Astrocyte (in vitro differentiated cells and primary cell): Measurements from ENCODE around the gene TYRP1. TPM values are rescaled to one million over a fixed set of nuclear protein-coding genes. Genes with fewer than 3 reads are reported as not detected.

Source experiments
- DNase-seq: peaks from one replicate; pipeline ENCODE4 v3.0.0-alpha.2; 2010; ENCODE audit warnings: low read depth
- FAIRE-seq: peaks from 2 replicates; lab custom pipeline; 2011; peaks lifted over from hg19 to GRCh38; lab: Jason Lieb, UNC
- H2AFZ ChIP-seq: 2 replicates; pipeline ENCODE4 v1.6.0; 2012; ENCODE audit warnings: low read depth, low read length, inconsistent platforms
- H3K27ac ChIP-seq: 2 replicates; pipeline ENCODE4 v1.5.1; 2011; ENCODE audit warnings: low read depth, low read length, inconsistent platforms
- H3K27me3 ChIP-seq: 2 replicates; pipeline ENCODE4 v1.6.0; 2011; ENCODE audit warnings: low read length, inconsistent platforms; ENCODE audit not compliant: insufficient read depth
- H3K36me3 ChIP-seq: 2 replicates; pipeline ENCODE4 v1.5.1; 2011; ENCODE audit warnings: low read length, inconsistent platforms; ENCODE audit not compliant: insufficient read depth
- H3K4me1 ChIP-seq: 2 replicates; pipeline ENCODE4 v1.5.1; 2011; ENCODE audit warnings: low read length, inconsistent platforms; ENCODE audit not compliant: insufficient read depth
- H3K4me2 ChIP-seq: 2 replicates; pipeline ENCODE4 v1.6.0; 2012; ENCODE audit warnings: low read length, inconsistent platforms
- H3K4me3 ChIP-seq: 2 replicates; pipeline ENCODE4 v1.5.1; 2011; ENCODE audit warnings: low read depth, mild to moderate bottlenecking, low read length, inconsistent platforms; ENCODE audit not compliant: insufficient read depth
- H3K79me2 ChIP-seq: 2 replicates; pipeline ENCODE4 v1.6.0; 2012; ENCODE audit warnings: mild to moderate bottlenecking, low read length, inconsistent platforms; ENCODE audit not compliant: insufficient read depth
- H3K9ac ChIP-seq: 2 replicates; pipeline ENCODE4 v1.6.0; 2012; ENCODE audit warnings: mild to moderate bottlenecking, low read length, inconsistent platforms
- H3K9me3 ChIP-seq: 2 replicates; pipeline ENCODE4 v1.5.1; 2012; ENCODE audit warnings: low read depth, mild to moderate bottlenecking, low read length, inconsistent platforms; ENCODE audit not compliant: insufficient read depth
- H4K20me1 ChIP-seq: 2 replicates; pipeline ENCODE4 v1.6.0; 2012; ENCODE audit warnings: low read length, inconsistent platforms; ENCODE audit not compliant: insufficient read depth
- H3K27ac Mint-ChIP-seq: one replicate; pipeline ENCODE4 v1.8.0; 2021; ENCODE audit warnings: mild to moderate bottlenecking, mixed read lengths; ENCODE audit not compliant: unreplicated experiment
- H3K27me3 Mint-ChIP-seq: one replicate; pipeline ENCODE4 v1.8.0; 2021; ENCODE audit warnings: low read depth, mixed read lengths; ENCODE audit not compliant: unreplicated experiment
- H3K36me3 Mint-ChIP-seq: one replicate; pipeline ENCODE4 v1.8.0; 2021; ENCODE audit warnings: low read depth, mixed read lengths; ENCODE audit not compliant: unreplicated experiment
- H3K4me1 Mint-ChIP-seq: one replicate; pipeline ENCODE4 v1.8.0; 2021; ENCODE audit warnings: low read depth, mixed read lengths; ENCODE audit not compliant: unreplicated experiment
- H3K4me3 Mint-ChIP-seq: one replicate; pipeline ENCODE4 v1.8.0; 2021; ENCODE audit warnings: mild to moderate bottlenecking, moderate library complexity, mixed read lengths; ENCODE audit not compliant: unreplicated experiment
- H3K9me3 Mint-ChIP-seq: one replicate; pipeline ENCODE4 v1.8.0; 2021; ENCODE audit warnings: mild to moderate bottlenecking, mixed read lengths; ENCODE audit not compliant: unreplicated experiment
- EZH2 ChIP-seq: IDR thresholded peaks from 2 replicates; pipeline ENCODE4 v1.6.1; 2012; ENCODE audit warnings: mild to moderate bottlenecking, low read length, inconsistent platforms; ENCODE audit not compliant: insufficient read depth
- total RNA-seq: library from RNA; stranded (reverse); gene quantifications from 2 replicates; pipeline ENCODE4 v1.2.1, GENCODE V29; 2021
- TF ChIP-seq, protein P1 (sequence below): IDR thresholded peaks from 2 replicates; pipeline ENCODE4 v1.5.1; 2011; ENCODE audit warnings: low read depth, mild to moderate bottlenecking, inconsistent platforms, low read length, moderate library complexity; ENCODE audit not compliant: insufficient read depth

Gene TYRP1
- total RNA-seq, 1 donor from 2014 or later = 0.73 TPM

DNA sequence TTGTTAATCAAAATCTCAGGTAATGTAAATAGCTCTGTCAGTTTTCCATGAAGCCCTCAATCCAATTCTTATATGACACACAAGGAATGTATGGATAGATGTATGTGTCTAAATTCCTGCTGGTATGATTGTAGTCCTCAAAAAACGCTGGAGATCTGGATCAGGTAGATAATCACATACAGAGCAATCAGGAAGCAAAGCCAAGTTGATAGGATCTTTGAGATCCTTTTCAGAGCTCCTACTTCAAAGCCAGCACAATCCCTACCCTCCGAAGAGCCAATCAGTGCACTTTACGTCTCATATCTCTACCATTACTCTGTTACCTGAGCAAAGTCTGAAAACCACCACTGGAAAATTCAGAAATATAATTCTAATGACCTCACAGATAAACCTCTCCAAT is 27.4 kb downstream of the TYRP1 start:
- TF ChIP-seq, protein P1, sequence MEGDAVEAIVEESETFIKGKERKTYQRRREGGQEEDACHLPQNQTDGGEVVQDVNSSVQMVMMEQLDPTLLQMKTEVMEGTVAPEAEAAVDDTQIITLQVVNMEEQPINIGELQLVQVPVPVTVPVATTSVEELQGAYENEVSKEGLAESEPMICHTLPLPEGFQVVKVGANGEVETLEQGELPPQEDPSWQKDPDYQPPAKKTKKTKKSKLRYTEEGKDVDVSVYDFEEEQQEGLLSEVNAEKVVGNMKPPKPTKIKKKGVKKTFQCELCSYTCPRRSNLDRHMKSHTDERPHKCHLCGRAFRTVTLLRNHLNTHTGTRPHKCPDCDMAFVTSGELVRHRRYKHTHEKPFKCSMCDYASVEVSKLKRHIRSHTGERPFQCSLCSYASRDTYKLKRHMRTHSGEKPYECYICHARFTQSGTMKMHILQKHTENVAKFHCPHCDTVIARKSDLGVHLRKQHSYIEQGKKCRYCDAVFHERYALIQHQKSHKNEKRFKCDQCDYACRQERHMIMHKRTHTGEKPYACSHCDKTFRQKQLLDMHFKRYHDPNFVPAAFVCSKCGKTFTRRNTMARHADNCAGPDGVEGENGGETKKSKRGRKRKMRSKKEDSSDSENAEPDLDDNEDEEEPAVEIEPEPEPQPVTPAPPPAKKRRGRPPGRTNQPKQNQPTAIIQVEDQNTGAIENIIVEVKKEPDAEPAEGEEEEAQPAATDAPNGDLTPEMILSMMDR = no peak
- TF ChIP-seq EZH2 = no peak
- Histone ChIP-seq H3K4me1 (peaks cover 12% of the 10 kb centered on the region), H3K27me3 (no peaks in the 10 kb centered on the region), H3K4me3 (no peak overlapping the region), H3K9me3 (no peaks in the 10 kb centered on the region), H2AFZ (no peak overlapping the region), H3K79me2 (no peaks in the 10 kb centered on the region), H3K36me3 (no peaks in the 10 kb centered on the region), H3K4me2 (no peak overlapping the region), H4K20me1 (no peaks in the 10 kb centered on the region), H3K27ac (no peak overlapping the region), H3K9ac (no peak overlapping the region)
- Mint-ChIP-seq H3K4me1 (peaks cover 26% of the 10 kb centered on the region), H3K9me3 (no peaks in the 10 kb centered on the region), H3K27me3 (no peaks in the 10 kb centered on the region), H3K36me3 (no peaks in the 10 kb centered on the region), H3K27ac (peak overlapping the region; percentile 5), H3K4me3 (no peak overlapping the region)
- DNase-seq (no peak), FAIRE-seq (peak; percentile 17)

DNA sequence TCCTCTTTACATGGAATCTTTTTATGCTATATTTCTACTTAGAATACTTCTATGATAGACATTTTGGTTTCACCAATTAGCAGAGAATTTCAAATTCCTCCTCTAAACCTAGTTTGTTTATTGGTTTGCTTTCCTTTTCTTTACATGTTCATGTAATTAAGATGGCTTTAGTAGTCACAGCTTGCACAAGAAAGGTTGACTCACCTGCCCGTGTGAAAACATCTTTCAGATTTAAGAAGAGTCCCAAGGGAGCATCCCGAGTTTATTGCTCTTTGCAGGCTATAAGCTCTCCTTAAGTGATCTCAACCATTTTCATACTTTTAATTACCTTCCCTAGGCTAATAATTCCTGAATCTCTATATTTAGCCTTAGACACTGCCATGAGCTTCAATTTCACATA is 28.9 kb downstream of the TYRP1 start:
- no peaks in the 10 kb centered on the region for H3K79me2 ChIP-seq
- H3K27me3 ChIP-seq = no peaks in the 10 kb centered on the region
- no peak overlapping the region for H3K4me3 ChIP-seq
- no peak overlapping the region for H2AFZ ChIP-seq
- Mint-ChIP-seq H3K9me3 (no peaks in the 10 kb centered on the region), H3K27ac (no peak overlapping the region), H3K4me1 (peaks cover 21% of the 10 kb centered on the region), H3K27me3 (no peaks in the 10 kb centered on the region), H3K36me3 (no peaks in the 10 kb centered on the region), H3K4me3 (no peak overlapping the region)
- H3K9me3 ChIP-seq = no peaks in the 10 kb centered on the region
- no peaks in the 10 kb centered on the region for H3K36me3 ChIP-seq
- no peak overlapping the region for H3K27ac ChIP-seq
- TF ChIP-seq, protein P1 = no peak
- TF ChIP-seq EZH2 = no peak
- DNase-seq (no peak), FAIRE-seq (no peak)
- no peaks in the 10 kb centered on the region for H4K20me1 ChIP-seq
- H3K4me2 ChIP-seq = no peak overlapping the region
- peaks cover 12% of the 10 kb centered on the region for H3K4me1 ChIP-seq
- H3K9ac ChIP-seq = no peak overlapping the region

DNA sequence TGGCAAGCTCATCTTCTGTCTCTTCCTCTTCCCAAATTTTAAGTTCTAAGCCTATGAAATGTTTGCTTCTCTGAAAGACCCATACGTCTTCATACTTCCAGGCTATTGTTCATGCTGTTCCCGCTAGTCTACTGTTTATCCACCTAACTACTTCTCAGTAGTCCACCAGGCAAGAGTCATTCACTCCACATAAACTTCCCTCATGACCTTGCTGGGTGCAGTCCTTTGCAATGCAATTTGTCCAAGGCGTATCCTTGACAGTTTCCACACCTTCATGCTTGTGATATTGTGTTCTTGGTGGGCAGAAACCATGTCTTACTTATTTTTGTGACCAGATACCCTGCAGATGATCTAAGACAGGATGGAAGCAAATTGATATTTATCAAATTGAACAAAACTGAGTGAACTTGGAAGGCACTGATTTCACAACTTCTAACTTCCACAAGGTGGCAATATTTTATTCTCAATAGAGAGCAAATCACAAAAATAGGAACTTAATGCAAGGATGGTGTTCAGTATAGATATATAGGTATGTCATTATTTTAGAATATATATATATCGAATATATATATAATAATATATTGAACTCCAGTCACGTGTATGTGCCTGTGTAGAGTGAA is 30.3 kb downstream of the TYRP1 start:
- no peaks in the 10 kb centered on the region for H3K9me3 Mint-ChIP-seq
- no peaks in the 10 kb centered on the region for H3K36me3 Mint-ChIP-seq
- no peaks in the 10 kb centered on the region for H3K9me3 ChIP-seq
- no peaks in the 10 kb centered on the region for H3K36me3 ChIP-seq
- H3K27me3 Mint-ChIP-seq = no peaks in the 10 kb centered on the region
- TF ChIP-seq, protein P1 = peak; percentile 48
- no peak for TF ChIP-seq EZH2
- H3K79me2 ChIP-seq = no peaks in the 10 kb centered on the region
- no peak overlapping the region for H3K4me3 Mint-ChIP-seq
- peaks cover 8% of the 10 kb centered on the region for H3K4me1 ChIP-seq
- FAIRE-seq = peak; percentile 20
- no peaks in the 10 kb centered on the region for H4K20me1 ChIP-seq
- H3K27ac Mint-ChIP-seq = no peak overlapping the region
- no peak for DNase-seq
- H3K9ac ChIP-seq = no peak overlapping the region
- H2AFZ ChIP-seq = peak overlapping the region; percentile 53
- H3K4me3 ChIP-seq = no peak overlapping the region
- H3K4me1 Mint-ChIP-seq = peaks cover 13% of the 10 kb centered on the region
- no peak overlapping the region for H3K27ac ChIP-seq
- no peaks in the 10 kb centered on the region for H3K27me3 ChIP-seq
- H3K4me2 ChIP-seq = no peak overlapping the region
